AG09309 (cell line): ENCODE data around the gene SLC1A2.

Source experiments
- DNase-seq: peaks from one replicate; pipeline ENCODE4 v3.0.0-alpha.2; 2010; ENCODE audit warnings: low read depth
- H3K4me3 ChIP-seq: 2 replicates; pipeline ENCODE4 v1.5.1; 2011; ENCODE audit warnings: mild to moderate bottlenecking, low read depth, low read length, moderate library complexity; ENCODE audit not compliant: control insufficient read depth
- TF ChIP-seq, protein P1 (sequence below): IDR thresholded peaks from 2 replicates; pipeline ENCODE4 v1.5.1; 2011; ENCODE audit warnings: mild to moderate bottlenecking, low read depth, low read length, inconsistent platforms; ENCODE audit not compliant: insufficient read depth, control insufficient read depth; ENCODE audit errors: missing control alignments

The SLC1A2 gene

DNA sequence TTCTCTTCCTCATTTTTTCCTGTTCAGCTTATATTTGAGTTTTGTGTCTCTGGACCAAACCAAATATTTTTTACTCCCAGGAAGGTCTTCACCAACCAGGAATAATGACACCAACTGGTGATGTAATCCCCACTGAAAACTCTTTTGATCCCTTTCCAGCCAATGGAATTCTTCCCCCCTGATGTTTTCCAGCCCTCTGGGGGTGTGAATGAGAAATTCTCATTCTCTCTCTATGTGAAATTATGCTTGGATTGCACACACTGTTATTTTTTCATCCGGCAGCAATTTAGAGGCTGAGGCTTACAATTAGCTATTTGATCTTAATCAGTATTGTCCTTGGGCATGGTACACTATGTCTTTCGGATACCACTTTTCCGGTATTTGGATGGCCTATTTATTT lies 39.5 kb upstream of the SLC1A2 start:
- no peak overlapping the region for H3K4me3 ChIP-seq
- DNase-seq = peak; percentile 3
- TF ChIP-seq, protein P1, sequence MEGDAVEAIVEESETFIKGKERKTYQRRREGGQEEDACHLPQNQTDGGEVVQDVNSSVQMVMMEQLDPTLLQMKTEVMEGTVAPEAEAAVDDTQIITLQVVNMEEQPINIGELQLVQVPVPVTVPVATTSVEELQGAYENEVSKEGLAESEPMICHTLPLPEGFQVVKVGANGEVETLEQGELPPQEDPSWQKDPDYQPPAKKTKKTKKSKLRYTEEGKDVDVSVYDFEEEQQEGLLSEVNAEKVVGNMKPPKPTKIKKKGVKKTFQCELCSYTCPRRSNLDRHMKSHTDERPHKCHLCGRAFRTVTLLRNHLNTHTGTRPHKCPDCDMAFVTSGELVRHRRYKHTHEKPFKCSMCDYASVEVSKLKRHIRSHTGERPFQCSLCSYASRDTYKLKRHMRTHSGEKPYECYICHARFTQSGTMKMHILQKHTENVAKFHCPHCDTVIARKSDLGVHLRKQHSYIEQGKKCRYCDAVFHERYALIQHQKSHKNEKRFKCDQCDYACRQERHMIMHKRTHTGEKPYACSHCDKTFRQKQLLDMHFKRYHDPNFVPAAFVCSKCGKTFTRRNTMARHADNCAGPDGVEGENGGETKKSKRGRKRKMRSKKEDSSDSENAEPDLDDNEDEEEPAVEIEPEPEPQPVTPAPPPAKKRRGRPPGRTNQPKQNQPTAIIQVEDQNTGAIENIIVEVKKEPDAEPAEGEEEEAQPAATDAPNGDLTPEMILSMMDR = no peak

DNA sequence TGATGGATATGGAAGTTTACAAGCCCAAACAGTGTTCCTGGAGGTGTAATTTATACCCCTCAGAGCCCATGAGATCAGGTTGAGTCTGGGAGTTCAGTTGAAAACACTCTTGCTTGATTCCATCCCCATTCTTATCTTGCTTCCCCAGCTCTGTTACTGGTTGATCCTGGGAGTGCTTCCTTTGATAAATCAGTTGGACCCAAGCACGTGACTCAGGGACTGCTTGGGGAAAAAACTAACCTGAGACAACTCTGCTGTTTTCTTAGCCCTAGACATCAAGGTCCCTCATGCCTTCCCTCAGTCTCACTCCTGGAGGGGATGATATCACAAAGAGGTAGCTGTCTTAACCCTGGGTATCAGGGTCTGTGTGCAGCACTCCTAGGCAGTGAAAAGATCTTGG lies 35.0 kb upstream of the SLC1A2 start:
- TF ChIP-seq, protein P1 = no peak
- no peak overlapping the region for H3K4me3 ChIP-seq
- DNase-seq = no peak

DNA sequence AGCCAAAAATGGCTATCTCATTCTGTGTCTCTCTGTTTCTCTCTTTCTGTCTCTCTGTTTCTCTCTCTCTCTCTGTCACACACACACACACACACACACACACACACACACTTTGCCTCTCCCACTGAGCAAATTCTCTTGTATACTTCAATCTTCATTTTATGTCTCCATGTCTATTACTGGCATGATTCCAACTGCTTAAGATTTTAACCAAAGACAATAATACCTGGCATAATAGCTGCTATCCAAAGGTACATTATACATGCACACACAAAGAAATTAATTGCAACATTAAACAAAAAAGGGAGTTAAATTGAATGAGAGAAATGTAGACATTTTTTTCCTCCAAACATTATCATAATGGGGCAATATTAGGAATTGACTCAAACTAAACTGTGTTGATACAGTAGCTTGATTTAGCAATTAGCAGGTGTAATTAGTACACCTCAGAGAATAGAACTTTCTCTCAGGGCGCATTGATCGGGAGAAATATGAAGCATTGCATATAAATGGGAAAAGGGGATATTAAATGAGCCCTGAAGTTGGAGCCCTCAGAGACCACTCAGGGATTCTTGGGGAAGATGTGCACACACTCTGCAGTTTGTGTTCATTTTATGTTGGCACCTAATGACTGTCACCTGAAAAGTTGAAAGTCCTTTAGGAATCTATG lies 17.4 kb upstream of the SLC1A2 start:
- no peak for DNase-seq
- TF ChIP-seq, protein P1 = no peak
- H3K4me3 ChIP-seq = no peak overlapping the region

DNA sequence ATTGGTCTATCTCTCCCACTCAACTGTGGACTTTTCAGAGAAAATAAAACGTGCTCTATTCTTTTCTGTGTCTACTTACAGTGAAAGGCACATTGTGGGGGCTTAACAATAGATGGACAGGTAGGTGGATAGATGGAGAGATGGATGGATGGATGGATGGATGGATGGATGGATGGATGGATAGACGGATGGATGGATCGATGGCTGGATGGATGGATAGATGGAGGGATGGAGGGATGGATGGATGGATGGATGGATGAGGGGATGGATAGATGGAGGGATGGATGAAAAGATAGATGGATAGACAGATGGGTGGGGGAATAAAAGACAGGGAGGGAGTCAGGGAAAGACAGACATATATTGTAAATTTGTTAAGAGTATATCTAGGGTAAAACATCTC lies 14.2 kb upstream of the SLC1A2 start:
- TF ChIP-seq, protein P1 = no peak
- DNase-seq = no peak
- no peak overlapping the region for H3K4me3 ChIP-seq

DNA sequence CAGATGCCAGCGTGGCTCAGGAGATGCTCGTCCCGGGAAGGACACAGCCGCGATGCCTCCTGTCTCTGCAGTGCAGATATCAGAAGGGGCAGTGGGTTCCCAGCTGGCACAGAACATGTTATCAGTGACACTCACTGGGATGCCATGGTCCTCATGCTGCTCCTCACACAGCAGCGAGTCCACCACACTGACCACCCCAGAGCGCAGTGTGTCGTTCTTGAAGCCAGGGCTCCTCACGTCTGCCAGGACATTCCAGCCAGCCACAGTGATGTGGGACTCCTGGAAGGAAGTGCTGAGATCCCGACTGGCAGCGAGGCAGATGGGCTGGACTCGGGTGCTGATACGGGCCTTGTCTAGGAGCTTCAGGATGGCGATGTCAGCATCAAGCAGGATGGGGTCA lies 13.1 kb upstream of the SLC1A2 start:
- TF ChIP-seq, protein P1 = no peak
- DNase-seq = no peak
- no peak overlapping the region for H3K4me3 ChIP-seq

DNA sequence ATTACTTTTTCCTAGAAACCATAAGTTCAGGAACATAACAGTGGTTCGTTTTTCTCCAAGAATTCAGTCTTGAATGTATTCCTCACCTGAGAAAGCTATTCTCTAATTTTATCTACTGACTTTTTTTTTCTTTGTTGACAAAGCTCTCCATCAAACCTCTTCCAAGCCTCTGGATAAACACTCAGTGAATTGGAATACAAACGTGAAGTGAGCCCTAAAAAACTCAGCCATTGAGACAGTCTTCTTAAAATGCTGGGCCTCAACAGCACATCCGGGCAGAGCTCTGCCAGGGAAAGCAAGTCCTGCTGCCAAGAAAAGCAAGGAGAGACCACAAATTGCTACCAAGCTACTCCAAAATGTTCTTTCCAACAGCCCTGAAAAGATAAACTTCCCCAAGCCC lies 7.7 kb upstream of the SLC1A2 start:
- no peak overlapping the region for H3K4me3 ChIP-seq
- TF ChIP-seq, protein P1 = no peak
- DNase-seq = peak; percentile 55
